Common myeloid progenitor, CD34-positive (primary cell): ENCODE results near the gene AKT3.

Experiments used
- CTCF ChIA-PET: fragments of 350-600 bp; sonication (Branson Sonifier 250); formaldehyde crosslinking; loops from one replicate; lab custom pipeline; 2021; ENCODE audit warnings: antibody characterized with exemption; lab: Charles Lee
- POLR2A ChIA-PET: fragments of 350-600 bp; sonication (Branson Sonifier 250); formaldehyde crosslinking; loops from one replicate; lab custom pipeline; 2021; ENCODE audit warnings: antibody characterized with exemption; lab: Charles Lee
- DNase-seq, 3 donors: peaks; one replicate each; pipeline versions ENCODE4 v3.0.0 to v3.0.0-alpha.2; 2013
- H3K27ac ChIP-seq, 2 experiments: 1 replicate in 1 of 2; 2 replicates in 1 of 2; pipeline ENCODE4 v1.7.0; 2013; ENCODE audit warnings: inconsistent platforms in 2 of 2, low read length in 2 of 2, mild to moderate bottlenecking in 2 of 2, low read depth in 1 of 2, moderate library complexity in 1 of 2; ENCODE audit not compliant: severe bottlenecking in 2 of 2, insufficient read depth in 1 of 2, poor library complexity in 1 of 2
- H3K27me3 ChIP-seq, 5 experiments: replicated peaks in 2 of 5; 1 replicate in 3 of 5; 2 replicates in 2 of 5; pipeline versions ENCODE4 v1.6.1 to v1.7.0; 2013; ENCODE audit warnings: low read length in 4 of 5, mild to moderate bottlenecking in 2 of 5, moderate library complexity in 2 of 5, inconsistent platforms in 1 of 5; ENCODE audit not compliant: insufficient read depth in 5 of 5, control insufficient read depth in 4 of 5
- H3K36me3 ChIP-seq, 4 experiments: 1 replicate in 2 of 4; 2 replicates in 2 of 4; pipeline versions ENCODE4 v1.6.1 to v1.7.0; 2013; ENCODE audit warnings: low read length in 3 of 4, control low read depth in 1 of 4, mild to moderate bottlenecking in 1 of 4; ENCODE audit not compliant: control insufficient read depth in 4 of 4, insufficient read depth in 4 of 4
- H3K4me1 ChIP-seq, 4 experiments: 1 replicate in 3 of 4; 2 replicates in 1 of 4; pipeline versions ENCODE4 v1.6.1 to v1.7.1; 2013; ENCODE audit warnings: low read length in 3 of 4, mild to moderate bottlenecking in 3 of 4, control low read depth in 1 of 4, inconsistent platforms in 1 of 4, moderate library complexity in 1 of 4; ENCODE audit not compliant: control insufficient read depth in 4 of 4, insufficient read depth in 4 of 4; ENCODE audit errors: control extremely low read depth in 1 of 4
- H3K4me3 ChIP-seq, 7 experiments: 1 replicate in 4 of 7; 2 replicates in 3 of 7; pipeline versions ENCODE4 v1.5.1 to v1.7.0; 2013; ENCODE audit warnings: mild to moderate bottlenecking in 7 of 7, low read length in 6 of 7, moderate library complexity in 6 of 7, inconsistent platforms in 2 of 7, low read depth in 2 of 7, control low read depth in 1 of 7; ENCODE audit not compliant: insufficient read depth in 4 of 7, control insufficient read depth in 1 of 7; ENCODE audit errors: extremely low read depth in 1 of 7
- H3K9me3 ChIP-seq, 5 experiments: 1 replicate in 4 of 5; 2 replicates in 1 of 5; pipeline versions ENCODE4 v1.6.1 to v1.7.1; 2013; ENCODE audit warnings: low read length in 4 of 5, mild to moderate bottlenecking in 2 of 5, inconsistent platforms in 1 of 5, low read depth in 1 of 5, moderate library complexity in 1 of 5; ENCODE audit not compliant: control insufficient read depth in 4 of 5, insufficient read depth in 2 of 5; ENCODE audit errors: control extremely low read depth in 1 of 5
- WGBS: methylation state at CpG from one replicate; pipeline ENCODE4 v1.1.5; 2013; ENCODE audit not compliant: insufficient coverage; 5-methylcytosine and 5-hydroxymethylcytosine counted together

The AKT3 gene

DNA sequence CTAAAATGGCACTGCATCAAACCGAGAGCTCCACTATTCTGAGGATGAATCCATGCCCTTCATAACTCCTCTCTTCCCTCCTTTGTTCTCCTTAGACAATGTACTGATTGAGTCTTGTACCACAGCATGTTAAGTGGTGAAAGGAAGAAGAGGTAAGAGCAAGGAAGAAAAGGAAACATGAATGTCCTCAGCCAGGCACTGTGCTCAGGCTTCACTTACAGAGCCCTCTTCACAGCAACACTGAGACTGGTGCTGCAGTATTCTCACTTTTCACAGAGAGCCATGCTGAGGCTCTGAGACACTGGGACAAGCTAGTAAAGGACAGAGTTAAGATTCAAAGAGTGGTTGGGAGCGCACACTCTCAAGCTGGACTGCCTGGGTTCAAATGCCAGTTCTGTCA, 143.5 kb downstream of the AKT3 start:
- Histone ChIP-seq H3K27ac (no peak overlapping the region), H3K9me3 (no peaks in the 10 kb centered on the region), H3K27me3 (no peaks in the 10 kb centered on the region), H3K4me1 (peaks cover 0 to 6% (median 0%) of the 10 kb centered on the region in 4 experiments), H3K36me3 (no peaks in the 10 kb centered on the region), H3K4me3 (peak overlapping the region in 1 of 7 experiments; percentile 14)
- WGBS, result 100% methylated on average over 1 of the region's 2 CpGs
- no peak for DNase-seq
- POLR2A ChIA-PET, result interaction anchor here (1.0 kb wide), 1 partner anchor 12 kb away, joined by 3 read pairs; no protein-coding TSS in a partner anchor
- CTCF ChIA-PET, result interaction anchor here (1.5 kb wide), 1 partner anchor 18 kb away, joined by 4 read pairs; no protein-coding TSS in a partner anchor

DNA sequence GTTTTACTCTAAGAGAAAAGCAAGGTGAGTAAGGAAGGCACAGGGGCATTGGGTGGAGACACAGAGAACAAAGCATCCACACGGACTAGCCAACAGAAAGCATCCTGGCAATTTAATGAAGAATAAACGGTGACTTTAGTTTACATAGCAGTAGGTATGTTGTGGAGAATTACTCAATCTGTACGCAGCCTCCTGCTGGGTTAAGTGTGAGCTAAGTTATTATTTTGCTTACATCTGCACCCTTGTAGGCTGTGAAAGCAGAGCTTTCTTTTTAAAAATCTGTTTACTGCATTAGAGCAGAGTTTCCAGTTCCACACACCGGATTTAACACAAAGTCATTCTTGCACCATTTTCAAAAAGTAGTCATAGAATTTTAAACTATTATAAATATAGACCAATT, 144.5 kb downstream of the AKT3 start:
- Histone ChIP-seq H3K4me1 (peaks cover 0 to 4% (median 0%) of the 10 kb centered on the region in 4 experiments), H3K9me3 (no peaks in the 10 kb centered on the region), H3K4me3 (no peak overlapping the region), H3K27ac (no peak overlapping the region), H3K27me3 (no peaks in the 10 kb centered on the region), H3K36me3 (no peaks in the 10 kb centered on the region)
- ChIA-PET CTCF (no interaction called here), POLR2A (no interaction called here)
- 100% methylated on average over 2 of the region's 4 CpGs for WGBS
- DNase-seq, result no peak

DNA sequence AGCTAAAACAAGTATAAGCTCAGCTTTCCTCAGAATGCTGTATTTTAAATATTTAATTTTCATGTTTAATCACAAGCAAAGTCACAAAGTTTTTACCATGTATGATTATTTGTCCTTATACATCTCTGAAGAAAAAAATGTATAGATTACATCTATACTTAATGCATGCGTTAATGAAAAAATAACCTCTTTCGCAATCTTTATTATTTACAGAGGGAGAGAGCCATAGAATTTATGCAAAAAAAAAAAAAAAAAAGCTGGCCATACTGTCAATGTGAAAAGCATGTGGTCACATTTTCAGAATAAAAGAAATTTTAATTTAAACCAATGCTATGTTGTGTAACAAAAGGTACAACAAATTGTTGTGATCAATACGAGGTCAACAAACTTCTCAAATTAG, 148.2 kb downstream of the AKT3 start:
- DNase-seq, result no peak
- H3K4me3 ChIP-seq, result no peak overlapping the region
- no peaks in the 10 kb centered on the region for H3K4me1 ChIP-seq
- no peaks in the 10 kb centered on the region for H3K27me3 ChIP-seq
- H3K9me3 ChIP-seq, result no peaks in the 10 kb centered on the region
- ChIA-PET CTCF (interaction anchor here (1.0 kb wide), 1 partner anchor 8 kb away, joined by 3 read pairs; no protein-coding TSS in a partner anchor), POLR2A (no interaction called here)
- no peaks in the 10 kb centered on the region for H3K36me3 ChIP-seq
- WGBS, result no CpG with 5 or more reads among the region's 3 CpGs
- no peak overlapping the region for H3K27ac ChIP-seq

DNA sequence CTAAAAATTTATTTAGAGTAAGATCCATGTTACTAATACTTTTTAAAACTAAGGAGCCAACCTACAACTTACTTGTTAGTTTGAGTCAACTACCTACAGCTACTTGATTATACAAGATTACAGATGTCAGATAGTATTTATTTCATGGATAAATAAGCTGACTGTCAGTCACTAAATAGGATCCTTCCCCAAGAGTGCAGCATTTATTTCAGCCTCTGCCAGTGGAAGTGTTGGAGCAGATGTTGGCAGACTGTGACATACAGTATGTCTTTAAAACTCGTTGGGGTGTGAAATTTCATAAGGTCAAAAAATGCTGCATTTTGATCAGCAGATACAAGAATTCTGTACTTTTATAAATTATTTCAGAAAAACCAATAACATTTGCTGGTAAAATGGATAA, 156.2 kb downstream of the AKT3 start:
- ChIA-PET POLR2A (interaction anchor here (1.7 kb wide), 1 partner anchor 13 kb away, joined by 3 read pairs; no protein-coding TSS in a partner anchor), CTCF (interaction anchor here (0.8 to 1.0 kb wide), 2 partner anchors 8 to 250 kb away, joined by 3 read pairs; no protein-coding TSS in a partner anchor)
- no CpG with 5 or more reads among the region's 1 CpG for WGBS
- peaks cover 0 to 4% (median 0%) of the 10 kb centered on the region in 4 experiments for H3K4me1 ChIP-seq
- H3K36me3 ChIP-seq, result peaks cover 0 to 11% (median 4%) of the 10 kb centered on the region in 4 experiments
- no peak for DNase-seq
- H3K9me3 ChIP-seq, result no peaks in the 10 kb centered on the region
- no peaks in the 10 kb centered on the region for H3K27me3 ChIP-seq
- no peak overlapping the region for H3K4me3 ChIP-seq
- no peak overlapping the region for H3K27ac ChIP-seq

DNA sequence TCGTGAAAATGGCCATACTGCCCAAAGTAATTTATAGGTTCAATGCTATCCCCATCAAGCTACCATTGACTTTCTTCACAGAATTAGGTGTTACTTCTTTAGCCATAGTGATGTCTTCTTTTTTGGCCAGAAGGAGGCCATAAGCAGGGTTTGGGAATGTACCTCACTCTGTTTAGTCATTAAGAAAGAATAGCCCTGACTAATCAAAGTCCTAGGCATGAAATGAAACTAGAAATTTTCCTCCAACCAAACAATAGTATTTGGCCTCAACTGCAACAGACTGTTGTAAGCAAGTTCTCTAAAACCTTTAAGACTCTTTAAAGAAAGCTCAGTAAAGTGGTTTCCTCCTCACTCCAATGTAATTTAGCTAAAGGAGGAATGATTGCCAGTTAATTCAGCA, 163.9 kb downstream of the AKT3 start:
- POLR2A ChIA-PET, result no interaction called here
- peak in 1 of 3 donors; percentile 5 for DNase-seq
- CTCF ChIA-PET, result no interaction called here
- peaks cover 0 to 10% (median 6%) of the 10 kb centered on the region in 4 experiments for H3K36me3 ChIP-seq
- WGBS, result no CpG with 5 or more reads among the region's 1 CpG
- H3K9me3 ChIP-seq, result no peaks in the 10 kb centered on the region
- H3K4me1 ChIP-seq, result no peaks in the 10 kb centered on the region
- H3K27ac ChIP-seq, result no peak overlapping the region
- H3K4me3 ChIP-seq, result no peak overlapping the region
- H3K27me3 ChIP-seq, result no peaks in the 10 kb centered on the region

DNA sequence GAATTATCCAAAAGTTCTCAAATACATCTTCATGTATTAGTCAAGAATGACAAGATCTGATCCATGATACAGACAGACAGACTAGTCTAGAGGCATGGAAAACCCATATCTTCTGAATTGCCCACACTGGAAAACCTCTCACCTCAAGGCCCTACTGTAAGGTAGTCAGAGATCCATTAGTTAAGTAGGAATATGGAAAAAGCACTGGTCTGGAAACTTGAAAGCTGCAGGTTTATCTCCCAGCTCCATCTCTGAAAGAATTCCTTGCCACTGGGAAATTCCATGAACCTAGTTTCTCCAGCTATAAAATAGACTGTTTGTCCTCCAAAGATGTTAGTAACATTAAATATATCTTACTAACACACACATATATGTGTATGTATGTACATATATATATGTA, 169.2 kb downstream of the AKT3 start:
- no peaks in the 10 kb centered on the region for H3K27me3 ChIP-seq
- H3K27ac ChIP-seq, result no peak overlapping the region
- no peaks in the 10 kb centered on the region for H3K9me3 ChIP-seq
- no peak overlapping the region for H3K4me3 ChIP-seq
- DNase-seq, result no peak
- ChIA-PET CTCF (no interaction called here), POLR2A (no interaction called here)
- H3K4me1 ChIP-seq, result no peaks in the 10 kb centered on the region
- peaks cover 0 to 7% (median under 1%) of the 10 kb centered on the region in 4 experiments for H3K36me3 ChIP-seq

DNA sequence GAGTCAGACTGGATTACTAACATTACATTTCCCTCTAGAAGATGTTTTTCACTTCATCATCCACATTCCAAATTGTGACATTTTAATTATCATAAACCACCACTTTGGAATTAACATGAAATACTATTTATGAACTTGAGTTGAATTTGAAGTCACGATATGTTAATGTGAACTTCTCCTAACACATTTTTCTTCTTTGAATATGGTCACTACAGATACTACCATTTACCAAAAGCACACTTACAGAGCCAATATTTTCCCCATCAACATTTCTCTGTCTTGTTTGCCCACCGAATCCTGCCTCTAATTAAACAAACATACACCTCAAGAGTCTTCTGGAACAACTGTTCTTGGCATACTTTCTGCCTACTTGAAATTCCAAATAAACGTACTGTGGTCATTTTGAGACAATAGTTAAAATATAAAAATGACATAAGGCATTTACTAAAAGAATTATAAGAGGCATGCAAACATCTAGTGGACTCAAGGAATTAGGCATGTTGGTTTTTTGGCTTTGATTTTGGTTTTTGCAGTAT, 177.4 kb downstream of the AKT3 start:
- ChIA-PET POLR2A (no interaction called here), CTCF (no interaction called here)
- H3K4me3 ChIP-seq, result no peak overlapping the region
- peaks cover 0 to 10% (median 3%) of the 10 kb centered on the region in 4 experiments for H3K36me3 ChIP-seq
- no peaks in the 10 kb centered on the region for H3K27me3 ChIP-seq
- 80% methylated on average over 1 of the region's 3 CpGs for WGBS
- no peak overlapping the region for H3K27ac ChIP-seq
- DNase-seq, result no peak
- no peaks in the 10 kb centered on the region for H3K4me1 ChIP-seq
- H3K9me3 ChIP-seq, result no peaks in the 10 kb centered on the region
